Left lung (tissue), 10 donors: ENCODE results near the gene APOL4. TPM values are rescaled to one million over a fixed set of nuclear protein-coding genes. Genes with fewer than 3 reads are reported as not detected.

Source experiments
- ATAC-seq: fragments of 200-7000 bp; cut with Tn5 transposase; one replicate; pipeline ENCODE4 v1.9.1; 2020; ENCODE audit warnings: moderate library complexity
- DNase-seq, 4 donors: peaks; one replicate each; pipeline ENCODE4 v3.0.0-alpha.2; 2013 to 2020
- H3K27ac ChIP-seq, 2 donors: fragments of 200-600 bp; sonication (generic) in 1 of 2; one replicate each; pipeline versions ENCODE4 v1.5.0 to v1.8.0; 2020 to 2021
- H3K27me3 ChIP-seq, 2 donors: fragments of 200-600 bp; sonication (generic) in 1 of 2; one replicate each; pipeline versions ENCODE4 v1.5.0 to v1.8.0; 2020 to 2021
- H3K36me3 ChIP-seq, 2 donors: fragments of 200-600 bp; sonication (generic) in 1 of 2; one replicate each; pipeline versions ENCODE4 v1.5.0 to v1.8.0; 2020 to 2021
- H3K4me1 ChIP-seq, 2 donors: fragments of 200-600 bp; one replicate each; pipeline ENCODE4 v1.8.0; 2021
- H3K4me3 ChIP-seq, 2 donors: fragments of 200-600 bp; sonication (generic) in 1 of 2; one replicate each; pipeline versions ENCODE4 v1.5.0 to v1.8.0; 2020 to 2021; ENCODE audit warnings: mild to moderate bottlenecking in 1 of 2
- H3K9me3 ChIP-seq, 2 donors: fragments of 200-600 bp; sonication (generic) in 1 of 2; one replicate each; pipeline versions ENCODE4 v1.5.0 to v1.8.0; 2020 to 2021
- intact Hi-C, 2 donors: fragments of 100-400 bp; cut with DNase I; formaldehyde crosslinking; loops; one replicate each; pipeline versions ENCODE4 v1.11.2 to v1.14.2; 2022
- polyA plus RNA-seq, 6 donors: library from polyadenylated mRNA; unstranded; fragments of 120-200 nt; gene quantifications; one replicate each; pipeline ENCODE4 v1.2.1, GENCODE V29; 2013; ENCODE audit not compliant: insufficient read length in 6 of 6
- total RNA-seq, 2 donors: library from RNA; stranded (reverse); fragmentation: NEBNext Ultra II Directional; extraction: Animal tissue kit (Norgen Biotek cat#: 25700); gene quantifications; one replicate each; pipeline ENCODE4 v1.2.1, GENCODE V29; 2021
- TF ChIP-seq, protein P1 (sequence below), 2 donors: fragments of 200-600 bp; sonication (generic) in 1 of 2; IDR thresholded peaks; one replicate each; pipeline versions ENCODE4 v1.5.0 to v1.8.0; 2021; ENCODE audit warnings: antibody characterized with exemption in 2 of 2
- donor health status: DM: no; HTN: yes; CAD: no.
- donor health status: DM: no; HTN: no; CAD: no.

APOL4 gene
- total and polyA plus RNA-seq, 8 donors: 4.9 to 18.6 (median 10.6) TPM

DNA sequence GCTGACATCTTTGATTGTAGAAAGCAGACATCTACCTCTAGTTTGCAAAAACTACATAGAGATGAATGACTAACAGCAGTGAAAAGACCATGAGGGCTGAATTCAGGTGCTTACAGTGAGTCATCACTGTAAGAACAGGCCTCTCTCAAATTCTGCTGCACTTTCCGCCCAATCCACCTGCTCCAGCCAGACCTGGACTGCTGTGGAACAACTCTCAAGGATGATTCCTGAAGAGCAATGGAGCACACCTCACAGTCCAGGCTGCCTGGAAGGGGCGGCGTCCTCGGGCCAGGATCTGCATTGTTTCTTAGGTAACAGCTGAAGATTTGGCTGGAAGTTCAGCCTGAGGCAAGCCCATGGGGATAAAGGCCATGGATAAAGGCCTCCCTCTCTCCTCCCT is 22.6 kb upstream of the APOL4 start:
- Histone ChIP-seq H3K27me3 (no peaks in the 10 kb centered on the region), H3K4me3 (no peak overlapping the region), H3K27ac (no peak overlapping the region), H3K9me3 (no peaks in the 10 kb centered on the region), H3K4me1 (peaks cover 0 to 4% of the 10 kb centered on the region in 2 donors), H3K36me3 (peaks cover 0 to 41% of the 10 kb centered on the region in 2 donors)
- TF ChIP-seq, protein P1, sequence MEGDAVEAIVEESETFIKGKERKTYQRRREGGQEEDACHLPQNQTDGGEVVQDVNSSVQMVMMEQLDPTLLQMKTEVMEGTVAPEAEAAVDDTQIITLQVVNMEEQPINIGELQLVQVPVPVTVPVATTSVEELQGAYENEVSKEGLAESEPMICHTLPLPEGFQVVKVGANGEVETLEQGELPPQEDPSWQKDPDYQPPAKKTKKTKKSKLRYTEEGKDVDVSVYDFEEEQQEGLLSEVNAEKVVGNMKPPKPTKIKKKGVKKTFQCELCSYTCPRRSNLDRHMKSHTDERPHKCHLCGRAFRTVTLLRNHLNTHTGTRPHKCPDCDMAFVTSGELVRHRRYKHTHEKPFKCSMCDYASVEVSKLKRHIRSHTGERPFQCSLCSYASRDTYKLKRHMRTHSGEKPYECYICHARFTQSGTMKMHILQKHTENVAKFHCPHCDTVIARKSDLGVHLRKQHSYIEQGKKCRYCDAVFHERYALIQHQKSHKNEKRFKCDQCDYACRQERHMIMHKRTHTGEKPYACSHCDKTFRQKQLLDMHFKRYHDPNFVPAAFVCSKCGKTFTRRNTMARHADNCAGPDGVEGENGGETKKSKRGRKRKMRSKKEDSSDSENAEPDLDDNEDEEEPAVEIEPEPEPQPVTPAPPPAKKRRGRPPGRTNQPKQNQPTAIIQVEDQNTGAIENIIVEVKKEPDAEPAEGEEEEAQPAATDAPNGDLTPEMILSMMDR (IDR thresholded peaks at IDR 0.05): no peak
- intact Hi-C loops: no loop called here
- DNase-seq (no peak), ATAC-seq (peak; percentile 22)

DNA sequence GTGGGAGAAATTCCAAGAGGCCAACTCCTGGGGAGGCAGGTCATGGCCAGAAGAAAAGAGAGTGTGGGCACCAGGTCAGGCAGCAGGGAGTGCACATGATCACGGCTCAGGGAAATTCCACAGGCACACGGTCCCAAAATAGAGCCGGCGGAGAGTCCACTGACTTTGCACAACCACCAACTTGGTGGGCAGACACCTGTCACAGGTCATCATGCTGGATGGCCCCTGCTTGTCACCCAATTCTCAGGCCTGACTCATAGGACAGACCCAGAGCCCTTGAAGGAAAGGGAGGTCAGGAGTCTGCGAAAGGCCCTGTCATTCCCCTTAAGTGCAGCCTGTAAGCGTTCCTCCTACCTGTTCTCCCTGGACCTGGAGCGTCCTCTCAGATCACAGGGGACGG is 21.9 kb upstream of the APOL4 start:
- no peak overlapping the region for H3K27ac ChIP-seq
- intact Hi-C loops: no loop called here
- H3K4me1 ChIP-seq: peaks cover 0 to 4% of the 10 kb centered on the region in 2 donors
- no peak for DNase-seq
- TF ChIP-seq, protein P1 (IDR thresholded peaks at IDR 0.05): no peak
- H3K9me3 ChIP-seq: no peaks in the 10 kb centered on the region
- H3K4me3 ChIP-seq: no peak overlapping the region
- ATAC-seq: no peak
- H3K27me3 ChIP-seq: no peaks in the 10 kb centered on the region
- peaks cover 0 to 34% of the 10 kb centered on the region in 2 donors for H3K36me3 ChIP-seq

DNA sequence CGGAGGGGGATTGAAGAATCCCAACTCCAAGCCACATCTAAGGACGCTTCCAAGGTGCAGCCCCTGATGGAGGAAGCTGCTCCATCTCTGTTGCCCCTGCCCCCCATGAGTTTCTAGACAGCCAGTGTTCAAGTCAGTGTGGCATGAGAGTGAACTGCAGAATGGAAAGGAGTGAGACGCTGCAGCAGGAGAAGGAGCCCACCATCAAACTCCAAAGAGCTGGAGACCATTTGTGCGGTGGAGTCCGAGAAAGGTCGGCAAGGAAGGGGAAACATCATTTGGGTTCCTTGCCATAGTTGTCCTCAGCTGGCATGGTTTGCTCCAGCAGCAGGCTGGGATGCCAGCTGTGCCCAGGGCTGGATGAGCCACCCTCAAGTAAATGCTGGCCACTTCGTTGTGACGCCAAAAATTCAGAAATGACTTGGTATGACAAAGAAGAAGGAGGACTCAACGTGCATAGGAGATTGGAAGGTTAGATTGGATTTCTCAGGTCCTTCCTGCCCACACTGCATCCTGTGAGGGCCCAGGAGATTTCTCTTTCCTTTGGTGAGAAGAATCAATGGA is 21.4 kb upstream of the APOL4 start:
- intact Hi-C loops: no loop called here
- peak in 1 of 4 donors; percentile 6 for DNase-seq
- TF ChIP-seq, protein P1 (IDR thresholded peaks at IDR 0.05): no peak

DNA sequence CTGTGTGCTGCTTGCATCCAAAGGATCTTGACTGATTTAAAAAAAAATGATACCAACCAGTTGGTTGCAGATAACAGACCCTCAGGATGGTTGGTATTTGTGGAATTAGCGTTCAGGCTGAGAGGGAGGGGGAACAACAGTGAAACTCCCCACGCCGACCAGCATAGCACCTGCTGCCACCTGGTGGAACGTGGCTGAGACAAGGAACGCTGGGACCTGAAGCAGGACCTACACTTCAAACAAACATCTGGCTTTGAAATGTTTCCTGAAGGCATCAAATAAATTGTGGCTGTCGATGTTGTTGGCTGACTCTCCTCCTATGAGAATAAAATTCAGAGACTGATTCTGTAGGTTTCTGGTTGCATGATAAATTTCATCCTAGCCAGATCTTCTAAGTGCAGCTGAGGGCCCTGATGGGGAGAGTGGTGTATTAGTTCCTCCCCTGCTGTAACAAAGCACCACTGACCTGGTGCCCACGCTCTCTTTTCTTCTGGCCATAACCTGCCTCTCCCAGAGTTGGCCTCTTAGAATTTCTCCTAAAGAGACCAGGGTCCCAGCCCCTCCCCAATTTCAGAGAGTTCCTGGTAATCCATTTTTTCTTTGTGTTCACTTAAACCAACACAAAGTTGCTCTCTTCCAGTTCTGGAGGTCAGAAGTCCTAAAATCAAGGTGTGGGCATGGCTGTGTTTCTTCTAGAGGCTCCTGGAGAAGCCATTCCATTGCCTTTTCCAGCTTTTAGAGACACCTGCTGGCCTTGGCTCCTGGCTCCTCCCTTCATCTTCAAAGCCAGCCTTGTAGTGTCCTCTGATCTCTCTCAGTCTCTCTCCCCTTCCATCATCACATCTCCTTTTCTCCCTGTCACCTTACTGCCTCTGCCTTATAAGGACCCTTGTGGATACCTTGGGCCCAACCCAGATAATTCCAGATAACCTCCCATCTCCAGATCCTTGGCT is 20.5 kb upstream of the APOL4 start:
- Histone ChIP-seq H3K36me3 (peaks cover 0 to 20% of the 10 kb centered on the region in 2 donors), H3K27ac (no peak overlapping the region), H3K4me1 (peaks cover 0 to 4% of the 10 kb centered on the region in 2 donors), H3K9me3 (no peaks in the 10 kb centered on the region), H3K4me3 (no peak overlapping the region), H3K27me3 (no peaks in the 10 kb centered on the region)
- DNase-seq (peak in 1 of 4 donors; percentile 70), ATAC-seq (peak; percentile 87)
- TF ChIP-seq, protein P1 (IDR thresholded peaks at IDR 0.05): peak; percentile 51
- intact Hi-C loops: no loop called here

More for the DNA sequence above, 21.4 kb upstream of the APOL4 start:
- no peaks in the 10 kb centered on the region for H3K9me3 ChIP-seq
- H3K4me3 ChIP-seq: no peak overlapping the region
- no peak for ATAC-seq
- H3K36me3 ChIP-seq: peaks cover 0 to 29% of the 10 kb centered on the region in 2 donors
- H3K4me1 ChIP-seq: peaks cover 0 to 4% of the 10 kb centered on the region in 2 donors
- H3K27ac ChIP-seq: no peak overlapping the region
- H3K27me3 ChIP-seq: no peaks in the 10 kb centered on the region

DNA sequence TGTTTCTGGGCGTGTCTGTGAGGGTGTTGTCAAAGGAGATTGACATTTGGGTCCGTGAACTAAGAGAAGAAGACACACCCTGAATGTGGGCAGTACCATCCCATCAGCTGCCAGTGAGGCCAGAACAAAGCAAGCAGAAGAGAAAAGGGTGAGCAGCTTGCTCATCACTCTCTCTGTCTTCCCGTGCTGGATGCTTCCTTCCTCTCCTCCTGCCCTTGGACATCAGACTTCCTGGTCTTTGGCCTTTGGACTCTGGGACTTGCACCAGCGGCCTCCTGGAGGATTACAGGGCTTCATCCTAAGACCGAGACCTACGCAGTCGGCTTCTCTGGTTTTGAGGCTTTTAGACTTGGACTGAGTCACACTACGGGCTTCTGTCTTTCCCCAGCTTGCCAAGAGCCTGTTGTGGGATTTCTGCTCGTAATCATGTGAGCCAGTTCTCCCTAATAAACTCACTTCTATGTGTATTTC is 18.9 kb upstream of the APOL4 start:
- H3K4me1 ChIP-seq: peaks cover 0 to 4% of the 10 kb centered on the region in 2 donors
- peaks cover 0 to 9% of the 10 kb centered on the region in 2 donors for H3K36me3 ChIP-seq
- DNase-seq (no peak), ATAC-seq (peak; percentile 48)
- no peak overlapping the region for H3K4me3 ChIP-seq
- no peaks in the 10 kb centered on the region for H3K27me3 ChIP-seq
- TF ChIP-seq, protein P1 (IDR thresholded peaks at IDR 0.05): no peak
- no peaks in the 10 kb centered on the region for H3K9me3 ChIP-seq
- intact Hi-C loops: no loop called here
- no peak overlapping the region for H3K27ac ChIP-seq
